BLaER1 treated with 17β-estradiol and CSF1 and Interleukin-3, amounts not matched to agents 10 nM and 100 nM (cell line): ENCODE data around the gene ANKRD44.
A peak's percentile ranks its signal among the peaks of the same experiment; 100 is the strongest.

ENCODE experiments used
- H3K27ac ChIP-seq, 11 experiments: shearing (Covaris generic); formaldehyde crosslinking; 2 replicates each; pipeline ENCODE4 v1.8.1; 2022
- H3K27me3 ChIP-seq, 11 experiments: shearing (Covaris generic); formaldehyde crosslinking; 2 replicates each; pipeline ENCODE4 v1.8.1; 2022
- H3K36me3 ChIP-seq, 11 experiments: shearing (Covaris generic); formaldehyde crosslinking; 2 replicates each; pipeline ENCODE4 v1.8.1; 2022
- H3K4me1 ChIP-seq, 10 experiments: shearing (Covaris generic); formaldehyde crosslinking; 2 replicates each; pipeline ENCODE4 v1.8.1; 2022
- H3K4me2 ChIP-seq, 11 experiments: shearing (Covaris generic); formaldehyde crosslinking; 2 replicates each; pipeline ENCODE4 v1.8.1; 2022
- H3K4me3 ChIP-seq, 10 experiments: shearing (Covaris generic); formaldehyde crosslinking; 2 replicates each; pipeline ENCODE4 v1.8.1; 2022
- H3K9ac ChIP-seq, 11 experiments: shearing (Covaris generic); formaldehyde crosslinking; 2 replicates each; pipeline ENCODE4 v1.8.1; 2022
- H3K9me3 ChIP-seq, 11 experiments: shearing (Covaris generic); formaldehyde crosslinking; replicated peaks in 1 of 11; 2 replicates each; pipeline ENCODE4 v1.8.1; 2022
- H4K20me1 ChIP-seq, 11 experiments: shearing (Covaris generic); formaldehyde crosslinking; 2 replicates each; pipeline ENCODE4 v1.8.1; 2022
- Cebpa-rat ChIP-seq, 11 experiments: shearing (Covaris generic); IDR thresholded peaks; 2 replicates each; pipeline ENCODE4 v1.8.1; 2022

ANKRD44 gene

DNA sequence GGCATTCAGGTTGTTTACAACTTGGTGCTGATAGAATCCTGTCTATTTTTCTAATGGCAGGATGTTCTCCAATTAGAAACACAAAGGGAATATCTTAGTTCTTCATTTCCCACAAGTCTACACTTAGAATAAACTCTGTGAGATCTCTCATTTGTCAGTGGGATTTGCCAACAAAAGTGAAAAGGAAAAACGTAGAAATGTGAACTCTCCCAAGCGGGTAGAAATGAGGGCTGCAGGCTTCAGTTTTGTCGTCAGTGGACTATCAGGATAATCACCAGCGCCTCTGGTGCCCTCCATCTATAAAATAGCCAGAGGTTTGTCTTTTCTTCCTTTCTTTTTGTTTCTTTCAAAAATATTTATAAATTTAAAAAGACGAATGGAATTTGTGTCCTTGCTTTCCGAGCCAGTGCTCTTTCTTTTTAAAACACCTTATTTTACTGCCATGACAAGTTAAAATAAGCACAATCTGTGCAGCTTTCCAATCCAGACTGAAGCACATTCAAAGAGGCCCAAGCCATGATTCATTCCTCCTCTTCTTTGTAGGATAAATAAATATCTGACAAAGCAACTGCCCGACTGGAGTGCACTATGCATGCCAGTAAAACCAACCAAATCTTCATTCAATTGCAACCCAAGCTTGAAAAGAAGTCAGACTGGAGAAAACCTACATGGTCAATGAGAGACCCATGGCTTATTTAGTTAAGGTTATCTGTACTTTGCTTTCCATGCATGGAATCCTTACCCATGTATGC, 185.8 kb downstream of the ANKRD44 start:
- no peaks in the 10 kb centered on the region for H3K27me3 ChIP-seq
- no peak overlapping the region for H3K4me3 ChIP-seq
- peaks cover 0 to 16% (median 10%) of the 10 kb centered on the region in 11 experiments; a peak in 12 of 22 replicates for H3K9me3 ChIP-seq
- no peak overlapping the region for H3K9ac ChIP-seq
- H3K36me3 ChIP-seq, result peaks cover 0 to 94% (median 0%) of the 10 kb centered on the region in 11 experiments; a peak in 9 of 22 replicates
- no peak for TF ChIP-seq Cebpa-rat (IDR thresholded peaks at IDR 0.05)
- peaks cover 0 to 8% (median 0%) of the 10 kb centered on the region in 11 experiments; a peak in 3 of 22 replicates for H4K20me1 ChIP-seq
- H3K4me1 ChIP-seq, result peaks cover 2 to 21% (median 10%) of the 10 kb centered on the region in 10 experiments
- H3K4me2 ChIP-seq, result no peak overlapping the region
- no peak overlapping the region for H3K27ac ChIP-seq

DNA sequence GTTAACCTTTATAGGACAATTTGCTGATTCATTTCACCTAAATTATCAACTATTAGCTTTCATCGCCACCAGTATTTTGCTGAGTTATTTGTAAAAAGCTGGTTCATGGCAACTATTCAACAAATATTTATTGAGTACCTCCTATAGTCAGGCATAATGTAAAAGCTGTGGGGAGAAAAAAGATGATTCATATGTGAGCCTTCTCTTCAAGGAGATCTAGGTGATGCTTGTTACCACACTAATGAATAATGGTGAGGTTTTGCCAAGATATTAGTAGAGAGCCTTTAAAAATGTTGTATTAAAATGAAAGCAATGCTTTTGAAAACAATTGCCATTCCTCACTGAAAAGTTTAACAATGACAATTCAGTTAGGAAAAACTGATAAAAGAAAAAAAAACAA, 187.8 kb downstream of the ANKRD44 start:
- peaks cover 0 to 13% (median 8%) of the 10 kb centered on the region in 10 experiments; a peak in 11 of 20 replicates for H3K4me1 ChIP-seq
- H3K4me2 ChIP-seq, result peak overlapping the region in 1 of 11 experiments; percentile 49; a peak in 1 of 22 replicates
- H4K20me1 ChIP-seq, result peaks cover 0 to 5% (median 0%) of the 10 kb centered on the region in 11 experiments; a peak in 3 of 22 replicates
- no peak overlapping the region for H3K9ac ChIP-seq
- H3K27me3 ChIP-seq, result no peaks in the 10 kb centered on the region
- H3K4me3 ChIP-seq, result no peak overlapping the region
- H3K36me3 ChIP-seq, result peaks cover 0 to 95% (median 0%) of the 10 kb centered on the region in 11 experiments; a peak in 9 of 22 replicates
- no peak for TF ChIP-seq Cebpa-rat (IDR thresholded peaks at IDR 0.05)
- peaks cover 0 to 9% (median 3%) of the 10 kb centered on the region in 11 experiments; a peak in 10 of 22 replicates for H3K9me3 ChIP-seq
- no peak overlapping the region for H3K27ac ChIP-seq

DNA sequence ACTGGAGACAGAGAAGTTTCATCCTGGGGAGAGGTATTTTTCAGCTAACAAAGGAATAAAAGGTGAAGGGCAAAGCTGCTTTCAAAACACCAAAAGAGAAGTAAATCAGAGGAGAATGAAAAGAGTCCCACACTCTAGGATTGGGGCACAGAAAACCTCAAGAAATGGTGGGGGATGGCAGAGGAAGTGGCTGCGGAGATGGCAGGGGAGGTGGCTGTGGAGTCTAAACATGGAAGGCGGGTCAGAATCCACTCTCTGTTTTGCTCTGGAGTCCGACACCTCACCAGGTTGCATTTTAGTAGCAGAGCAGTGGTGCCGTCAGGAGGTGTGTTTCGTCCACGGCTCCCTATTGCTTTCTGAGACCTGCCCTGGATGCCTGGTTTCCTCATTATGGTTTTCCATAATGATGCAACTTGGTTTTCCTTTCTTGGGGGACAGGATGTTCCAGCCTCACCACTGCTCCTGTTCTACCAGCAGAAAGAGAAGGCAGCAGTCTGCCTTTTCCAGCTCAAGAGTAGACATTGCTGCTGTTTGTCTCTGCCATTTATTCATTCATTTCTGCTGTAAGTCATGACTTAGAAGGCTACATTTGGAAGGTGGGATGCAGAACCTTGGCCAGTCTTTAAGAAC, 188.7 kb downstream of the ANKRD44 start:
- peak overlapping the region in 7 of 11 experiments; percentile 0 to 54 (median 44); a peak in 11 of 22 replicates for H3K4me2 ChIP-seq
- 0 out of 22 replicates have a peak, but pooled peaks cover 0 to 7% (median 0%) of the 10 kb centered on the region in 11 experiments for H3K9me3 ChIP-seq
- no peak overlapping the region for H3K27ac ChIP-seq
- peaks cover 0 to 98% (median 0%) of the 10 kb centered on the region in 11 experiments; a peak in 9 of 22 replicates for H3K36me3 ChIP-seq
- no peaks in the 10 kb centered on the region for H3K27me3 ChIP-seq
- H4K20me1 ChIP-seq, result peaks cover 0 to 3% (median 0%) of the 10 kb centered on the region in 11 experiments; a peak in 3 of 22 replicates
- no peak overlapping the region for H3K9ac ChIP-seq
- no peak overlapping the region for H3K4me3 ChIP-seq
- TF ChIP-seq Cebpa-rat (IDR thresholded peaks at IDR 0.05), result no peak
- peaks cover 0 to 13% (median 8%) of the 10 kb centered on the region in 10 experiments; a peak in 11 of 20 replicates for H3K4me1 ChIP-seq

DNA sequence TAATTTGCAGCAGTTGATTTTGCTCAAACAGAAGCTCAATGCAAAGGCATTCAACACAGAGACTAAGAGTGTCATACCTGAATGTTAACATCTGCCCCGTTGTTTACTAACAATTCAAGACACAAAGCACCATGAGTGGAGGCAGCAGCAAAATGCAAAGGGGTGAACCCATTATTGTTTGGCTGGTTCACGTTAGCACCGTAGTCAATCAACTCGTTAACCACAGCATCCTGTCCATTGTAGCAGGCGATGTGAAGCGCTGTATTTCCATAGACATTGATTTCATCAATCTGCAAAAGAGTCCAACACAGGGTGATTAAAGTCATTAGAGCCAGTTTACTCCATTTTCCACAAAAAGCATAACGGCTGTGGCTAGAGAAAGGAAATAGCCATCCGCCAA, 189.3 kb downstream of the ANKRD44 start:
- 0 out of 22 replicates have a peak, but pooled peaks cover 0 to 7% (median 0%) of the 10 kb centered on the region in 11 experiments for H3K9me3 ChIP-seq
- TF ChIP-seq Cebpa-rat (IDR thresholded peaks at IDR 0.05), result no peak; a peak in 1 of 22 replicates
- no peaks in the 10 kb centered on the region for H3K27me3 ChIP-seq
- no peak overlapping the region for H3K4me3 ChIP-seq
- peak overlapping the region in 4 of 11 experiments; percentile 7 to 54 (median 46); a peak in 5 of 22 replicates for H3K4me2 ChIP-seq
- no peak overlapping the region for H3K27ac ChIP-seq
- peaks cover 0 to 98% (median 0%) of the 10 kb centered on the region in 11 experiments; a peak in 9 of 22 replicates for H3K36me3 ChIP-seq
- no peaks in the 10 kb centered on the region; a peak in 2 of 22 replicates for H4K20me1 ChIP-seq
- peaks cover 0 to 13% (median 8%) of the 10 kb centered on the region in 10 experiments; a peak in 11 of 20 replicates for H3K4me1 ChIP-seq
- no peak overlapping the region for H3K9ac ChIP-seq

DNA sequence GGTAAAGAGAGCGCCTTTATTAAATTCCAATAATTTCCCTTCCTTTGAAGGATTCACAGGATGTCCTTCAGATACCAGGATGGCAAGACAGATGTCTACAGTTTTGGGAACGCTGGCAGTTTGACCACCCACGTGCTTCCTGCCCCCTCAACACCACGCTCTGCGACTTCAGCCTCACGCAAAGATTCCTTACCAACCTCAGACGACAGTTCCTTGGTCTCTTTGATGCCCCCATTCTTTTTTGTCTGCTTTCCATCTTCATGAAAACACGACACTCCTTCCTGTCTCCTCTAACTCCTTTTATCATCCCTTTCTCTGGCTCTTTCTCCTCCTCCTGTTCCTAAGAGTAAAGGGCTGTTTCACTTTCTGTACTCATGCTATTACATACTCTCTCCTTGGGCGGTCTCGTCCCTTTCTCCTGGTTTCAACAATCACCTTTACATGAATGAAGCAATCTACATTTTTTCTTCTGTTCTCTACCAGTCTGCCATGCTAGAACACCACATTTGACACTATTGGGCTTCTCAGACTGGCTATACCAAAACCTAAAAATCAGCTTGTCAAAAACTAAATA, 194.2 kb downstream of the ANKRD44 start:
- H3K36me3 ChIP-seq, result peaks cover 0 to 54% (median 0%) of the 10 kb centered on the region in 11 experiments; a peak in 9 of 22 replicates
- peaks cover 0 to 10% (median 0%) of the 10 kb centered on the region in 11 experiments; a peak in 3 of 22 replicates for H4K20me1 ChIP-seq
- peaks cover 0 to 5% (median under 1%) of the 10 kb centered on the region in 10 experiments; a peak in 4 of 20 replicates for H3K4me1 ChIP-seq
- no peak for TF ChIP-seq Cebpa-rat (IDR thresholded peaks at IDR 0.05)
- H3K4me3 ChIP-seq, result no peak overlapping the region
- H3K27ac ChIP-seq, result no peak overlapping the region
- no peak overlapping the region for H3K9ac ChIP-seq
- no peak overlapping the region for H3K4me2 ChIP-seq
- no peaks in the 10 kb centered on the region for H3K27me3 ChIP-seq
- 0 out of 22 replicates have a peak, but pooled peaks cover 0 to 7% (median 0%) of the 10 kb centered on the region in 11 experiments for H3K9me3 ChIP-seq

DNA sequence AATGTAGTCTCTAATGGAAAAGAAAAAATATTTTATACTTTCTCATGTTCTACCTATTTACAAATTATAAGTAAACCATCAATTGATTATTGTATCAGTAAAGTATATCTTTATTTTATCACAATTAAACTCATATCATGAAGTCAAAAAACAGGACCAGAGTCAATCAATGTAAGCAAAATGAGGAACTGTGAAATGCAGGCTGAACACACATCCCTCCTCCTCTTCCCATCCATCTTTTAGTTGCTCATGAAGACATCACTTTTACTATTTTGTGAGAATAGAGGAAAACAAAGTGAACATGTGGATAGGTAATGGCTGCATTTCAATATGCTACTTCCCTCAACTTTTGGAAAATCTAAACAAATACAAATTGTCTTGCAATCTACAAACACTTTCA, 195.3 kb downstream of the ANKRD44 start:
- H3K36me3 ChIP-seq, result peaks cover 0 to 54% (median 0%) of the 10 kb centered on the region in 11 experiments; a peak in 7 of 22 replicates
- no peak for TF ChIP-seq Cebpa-rat (IDR thresholded peaks at IDR 0.05)
- no peak overlapping the region for H3K27ac ChIP-seq
- no peak overlapping the region for H3K4me3 ChIP-seq
- H4K20me1 ChIP-seq, result peaks cover 0 to 10% (median 0%) of the 10 kb centered on the region in 11 experiments; a peak in 3 of 22 replicates
- H3K4me2 ChIP-seq, result no peak overlapping the region
- no peaks in the 10 kb centered on the region for H3K27me3 ChIP-seq
- H3K4me1 ChIP-seq, result 0 out of 20 replicates have a peak, but pooled peaks cover 0 to 5% (median 0%) of the 10 kb centered on the region in 10 experiments
- H3K9ac ChIP-seq, result no peak overlapping the region
- no peaks in the 10 kb centered on the region for H3K9me3 ChIP-seq

DNA sequence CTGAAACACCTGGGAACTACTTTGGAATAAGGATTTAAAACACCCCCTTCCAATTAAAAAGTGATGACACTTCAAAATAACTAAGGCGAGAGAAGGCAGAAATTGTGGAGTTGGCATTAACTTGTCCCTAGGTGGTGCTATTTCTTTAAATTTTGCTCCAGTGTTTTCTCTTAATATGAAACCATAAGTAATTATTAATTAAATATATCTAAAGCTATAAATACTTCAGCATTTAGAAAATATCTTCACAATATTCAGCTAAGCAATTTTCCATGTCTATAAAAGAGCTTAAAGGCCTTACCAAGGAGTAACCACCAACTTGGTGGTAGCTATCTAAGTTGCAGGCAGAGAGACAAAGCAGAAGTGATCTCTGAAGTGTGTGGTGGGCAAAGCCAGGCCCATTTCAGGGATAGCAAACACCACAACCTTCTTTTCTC, 197.3 kb downstream of the ANKRD44 start:
- H3K4me1 ChIP-seq, result peaks cover 0 to 10% (median 3%) of the 10 kb centered on the region in 10 experiments; a peak in 14 of 20 replicates
- H3K36me3 ChIP-seq, result peaks cover 0 to 56% (median 0%) of the 10 kb centered on the region in 11 experiments; a peak in 6 of 22 replicates
- H3K4me2 ChIP-seq, result no peak overlapping the region
- H3K27ac ChIP-seq, result no peak overlapping the region
- no peak overlapping the region for H3K4me3 ChIP-seq
- H3K27me3 ChIP-seq, result no peaks in the 10 kb centered on the region
- peaks cover 0 to 11% (median 0%) of the 10 kb centered on the region in 11 experiments; a peak in 3 of 22 replicates for H4K20me1 ChIP-seq
- no peak for TF ChIP-seq Cebpa-rat (IDR thresholded peaks at IDR 0.05)
- H3K9ac ChIP-seq, result no peak overlapping the region
- no peaks in the 10 kb centered on the region for H3K9me3 ChIP-seq

DNA sequence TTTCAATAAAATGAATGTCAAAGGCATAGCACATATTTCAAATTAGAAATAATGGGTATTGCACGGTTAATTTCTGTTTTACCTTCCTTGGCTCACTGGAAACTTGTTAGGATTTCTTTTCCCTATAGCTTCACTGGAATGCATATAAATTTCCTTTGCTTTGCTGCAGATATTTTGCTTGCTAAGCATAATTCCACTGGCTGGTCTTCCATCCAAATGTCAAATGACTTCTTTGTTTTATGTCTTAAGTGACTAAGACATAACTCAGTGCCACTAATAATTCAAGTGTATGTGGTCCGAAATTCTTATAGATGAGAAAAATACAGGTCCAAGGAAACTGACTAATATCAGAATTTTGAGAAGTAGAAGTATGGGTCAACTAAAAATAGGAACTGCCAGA, 201.3 kb downstream of the ANKRD44 start:
- Histone ChIP-seq H3K9me3 (no peaks in the 10 kb centered on the region), H3K27me3 (no peaks in the 10 kb centered on the region), H3K4me1 (peaks cover 7 to 18% (median 13%) of the 10 kb centered on the region in 10 experiments), H3K36me3 (peaks cover 0 to 69% (median 0%) of the 10 kb centered on the region in 11 experiments; a peak in 7 of 22 replicates), H3K27ac (no peak overlapping the region), H3K4me2 (no peak overlapping the region), H3K4me3 (no peak overlapping the region), H3K9ac (no peak overlapping the region), H4K20me1 (peaks cover 0 to 17% (median 0%) of the 10 kb centered on the region in 11 experiments; a peak in 3 of 22 replicates)
- TF ChIP-seq Cebpa-rat (IDR thresholded peaks at IDR 0.05), result no peak
